GM23338 (cell line): ENCODE data around the gene RICTOR. TPM values are rescaled to one million over a fixed set of nuclear protein-coding genes. Genes with fewer than 3 reads are reported as not detected.

Experiments used
- ATAC-seq: fragments of 200-7000 bp; cut with Tn5 transposase; 3 replicates; pipeline ENCODE4 v1.9.1; 2020
- DNase-seq: peaks from one replicate; pipeline ENCODE4 v3.0.0-alpha.2; 2015; ENCODE audit warnings: low spot score
- H2AFZ ChIP-seq: fragments of 200-600 bp; sonication (generic); 2 replicates; pipeline ENCODE4 v1.8.0; 2016; ENCODE audit warnings: antibody characterized with exemption, mild to moderate bottlenecking, moderate library complexity
- H3F3A ChIP-seq: fragments of 200-600 bp; sonication (generic); replicated peaks from 2 replicates; pipeline ENCODE4 v1.8.0; 2017; ENCODE audit warnings: antibody characterized with exemption, mixed run types, low read depth
- H3K27ac ChIP-seq: fragments of 200-600 bp; sonication (generic); 2 replicates; pipeline ENCODE4 v1.6.1; 2016; ENCODE audit warnings: low read depth
- H3K27me3 ChIP-seq: fragments of 200-600 bp; sonication (generic); 2 replicates; pipeline ENCODE4 v1.8.0; 2016; ENCODE audit warnings: mild to moderate bottlenecking, mixed run types, moderate library complexity; ENCODE audit not compliant: insufficient read depth
- H3K36me3 ChIP-seq: fragments of 200-600 bp; sonication (generic); 2 replicates; pipeline ENCODE4 v1.8.0; 2016; ENCODE audit warnings: mild to moderate bottlenecking; ENCODE audit not compliant: insufficient read depth
- H3K4me1 ChIP-seq: fragments of 200-600 bp; sonication (generic); 2 replicates; pipeline ENCODE4 v1.8.0; 2016; ENCODE audit warnings: mild to moderate bottlenecking, moderate library complexity; ENCODE audit not compliant: insufficient read depth
- H3K4me2 ChIP-seq: fragments of 200-600 bp; sonication (generic); 2 replicates; pipeline ENCODE4 v1.7.1; 2017; ENCODE audit warnings: mixed run types
- H3K4me3 ChIP-seq: fragments of 200-600 bp; sonication (generic); 2 replicates; pipeline ENCODE4 v1.6.1; 2016; ENCODE audit warnings: mixed run types
- H3K79me2 ChIP-seq: fragments of 200-600 bp; sonication (generic); replicated peaks from 2 replicates; pipeline ENCODE4 v1.8.0; 2017; ENCODE audit warnings: mild to moderate bottlenecking; ENCODE audit not compliant: insufficient read depth
- H3K9me2 ChIP-seq: fragments of 200-600 bp; sonication (generic); 2 replicates; pipeline ENCODE4 v1.8.0; 2017; ENCODE audit not compliant: insufficient read depth
- H4K20me1 ChIP-seq: fragments of 200-600 bp; sonication (generic); replicated peaks from 2 replicates; pipeline ENCODE4 v1.8.0; 2017; ENCODE audit warnings: mild to moderate bottlenecking; ENCODE audit not compliant: insufficient read depth
- H3K27ac Mint-ChIP-seq: 2 replicates; pipeline ENCODE4 v1.8.0; 2020; ENCODE audit warnings: inconsistent platforms, mild to moderate bottlenecking, moderate library complexity, mixed read lengths
- H3K27me3 Mint-ChIP-seq: 3 replicates; pipeline ENCODE4 v1.8.0; 2022; ENCODE audit warnings: low read depth, mild to moderate bottlenecking, moderate library complexity, mixed read lengths, inconsistent platforms; ENCODE audit not compliant: insufficient read depth, poor library complexity
- H3K36me3 Mint-ChIP-seq: 3 replicates; pipeline ENCODE4 v1.8.0; 2021; ENCODE audit warnings: low read depth, mild to moderate bottlenecking, inconsistent platforms, moderate library complexity, mixed read lengths
- H3K4me1 Mint-ChIP-seq: 3 replicates; pipeline ENCODE4 v1.8.0; 2020; ENCODE audit warnings: mild to moderate bottlenecking, inconsistent platforms, mixed read lengths
- H3K4me3 Mint-ChIP-seq: 3 replicates; pipeline ENCODE4 v1.8.0; 2021; ENCODE audit warnings: moderate library complexity, mild to moderate bottlenecking, inconsistent platforms, mixed read lengths
- H3K9me3 Mint-ChIP-seq: 3 replicates; pipeline ENCODE4 v1.8.0; 2020; ENCODE audit warnings: moderate library complexity, mild to moderate bottlenecking, inconsistent platforms, mixed read lengths
- CREB1 ChIP-seq: fragments of 250-450 bp; sonication (Bioruptor Pico); IDR thresholded peaks from 2 replicates; pipeline ENCODE4 v1.5.0; 2020; ENCODE audit warnings: low read depth, mild to moderate bottlenecking, moderate library complexity
- CTCF ChIP-seq, 2 experiments: fragments of 200-600 bp in 1 of 2; sonication (generic) in 1 of 2; conservative IDR thresholded peaks; 2 replicates each; pipeline versions ENCODE4 v1.5.1 to v1.6.1; 2016 to 2017; ENCODE audit warnings: antibody characterized with exemption in 2 of 2, low read depth in 2 of 2, mild to moderate bottlenecking in 2 of 2, moderate library complexity in 1 of 2
- EZH2phosphoT487 ChIP-seq: fragments of 200-600 bp; sonication (generic); IDR thresholded peaks from one replicate; pipeline ENCODE4 v1.8.1; 2018; ENCODE audit warnings: antibody characterized with exemption; ENCODE audit not compliant: unreplicated experiment
- JUNB ChIP-seq: IDR thresholded peaks from one replicate; pipeline ENCODE4 v1.6.1; 2016; ENCODE audit warnings: antibody characterized with exemption; ENCODE audit not compliant: unreplicated experiment
- NANOG ChIP-seq: IDR thresholded peaks from 2 replicates; pipeline ENCODE4 v1.6.1; 2016; ENCODE audit warnings: antibody characterized with exemption, borderline replicate concordance
- POLR2AphosphoS5 ChIP-seq: IDR thresholded peaks from 2 replicates; pipeline ENCODE4 v1.6.1; 2016; ENCODE audit warnings: antibody characterized with exemption, low read depth
- REST ChIP-seq: IDR thresholded peaks from one replicate; pipeline ENCODE4 v1.6.1; 2018; ENCODE audit warnings: antibody characterized with exemption; ENCODE audit not compliant: unreplicated experiment
- ZNF114 ChIP-seq: fragments of 250-450 bp; sonication (Bioruptor Pico); IDR thresholded peaks from 2 replicates; pipeline ENCODE4 v1.5.0; 2020; ENCODE audit warnings: mild to moderate bottlenecking, moderate library complexity
- ZNF331 ChIP-seq: fragments of 250-450 bp; sonication (Bioruptor Pico); IDR thresholded peaks from 2 replicates; pipeline ENCODE4 v1.5.0; 2020; ENCODE audit warnings: low read depth, mild to moderate bottlenecking, moderate library complexity
- ZNF462 ChIP-seq: fragments of 250-450 bp; sonication (Bioruptor Pico); IDR thresholded peaks from 2 replicates; pipeline ENCODE4 v1.5.0; 2020; ENCODE audit warnings: mild to moderate bottlenecking, moderate library complexity
- polyA plus RNA-seq: library from polyadenylated mRNA; unstranded; fragments of >200 nt; fragmentation: Nextera tagmentation; extraction: Ambion mirVana; gene quantifications from 2 replicates; pipeline ENCODE4 v1.2.1, GENCODE V29; 2016
- total RNA-seq: library from RNA; depleted of rRNA; stranded (reverse); fragments of >200 nt; shearing (Covaris generic); gene quantifications from 2 replicates; pipeline ENCODE4 v1.2.3, GENCODE V29; 2014
- TF ChIP-seq, protein P1 (sequence below): IDR thresholded peaks from 2 replicates; pipeline ENCODE4 v1.6.1; 2016; ENCODE audit warnings: antibody characterized with exemption

The RICTOR gene
- total and polyA plus RNA-seq, 2 experiments from 2014 or later: 9.9 to 27.4 TPM

- no peak for TF ChIP-seq ZNF462 (CRISPR knock-in tag)
Observed at GRCh38 chr5:38931731-38932130, 142.5 kb downstream of the RICTOR start (continued).

DNA sequence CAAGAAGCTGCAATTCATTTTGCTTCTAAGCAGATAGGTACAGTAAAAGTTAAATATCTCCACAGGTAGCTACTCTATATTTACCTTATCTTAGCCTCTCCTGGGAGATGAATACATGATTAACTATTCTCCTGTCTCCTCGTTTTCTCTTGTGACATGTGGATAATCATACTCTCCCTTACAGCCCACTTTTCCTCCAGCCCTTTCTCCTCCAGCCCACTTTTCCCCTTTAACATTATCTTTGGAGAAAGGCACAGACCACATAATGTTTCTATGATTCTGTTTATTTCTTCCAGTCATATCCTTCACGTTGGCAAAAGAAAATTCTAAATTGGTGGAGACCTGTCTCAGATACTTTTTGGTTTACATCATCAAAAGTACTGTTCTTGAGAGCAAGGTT, 144.4 kb downstream of the RICTOR start:
- Mint-ChIP-seq H3K27me3 (peaks cover 7% of the 10 kb centered on the region), H3K27ac (no peak overlapping the region), H3K36me3 (peaks cover 15% of the 10 kb centered on the region), H3K4me3 (no peak overlapping the region), H3K4me1 (peaks cover 23% of the 10 kb centered on the region), H3K9me3 (peaks cover 8% of the 10 kb centered on the region)
- H4K20me1 ChIP-seq: no peaks in the 10 kb centered on the region
- H3K27me3 ChIP-seq: no peaks in the 10 kb centered on the region
- H3K9me2 ChIP-seq: peaks cover 4% of the 10 kb centered on the region; the same call in 1 of the 2 replicates
- H3K27ac ChIP-seq: no peak overlapping the region
- no peak for DNase-seq
- no peaks in the 10 kb centered on the region for H3F3A ChIP-seq
- H3K36me3 ChIP-seq: no peaks in the 10 kb centered on the region
- no peak overlapping the region for H3K4me3 ChIP-seq
- no peak overlapping the region for H2AFZ ChIP-seq
- H3K4me1 ChIP-seq: peaks cover 7% of the 10 kb centered on the region
- ATAC-seq: no peak
- no peak overlapping the region for H3K4me2 ChIP-seq
- no peaks in the 10 kb centered on the region for H3K79me2 ChIP-seq
- TF ChIP-seq JUNB: no peak
- no peak for TF ChIP-seq CREB1 (CRISPR knock-in tag)
- TF ChIP-seq EZH2phosphoT487: no peak
- TF ChIP-seq ZNF331: no peak
- TF ChIP-seq, protein P1, sequence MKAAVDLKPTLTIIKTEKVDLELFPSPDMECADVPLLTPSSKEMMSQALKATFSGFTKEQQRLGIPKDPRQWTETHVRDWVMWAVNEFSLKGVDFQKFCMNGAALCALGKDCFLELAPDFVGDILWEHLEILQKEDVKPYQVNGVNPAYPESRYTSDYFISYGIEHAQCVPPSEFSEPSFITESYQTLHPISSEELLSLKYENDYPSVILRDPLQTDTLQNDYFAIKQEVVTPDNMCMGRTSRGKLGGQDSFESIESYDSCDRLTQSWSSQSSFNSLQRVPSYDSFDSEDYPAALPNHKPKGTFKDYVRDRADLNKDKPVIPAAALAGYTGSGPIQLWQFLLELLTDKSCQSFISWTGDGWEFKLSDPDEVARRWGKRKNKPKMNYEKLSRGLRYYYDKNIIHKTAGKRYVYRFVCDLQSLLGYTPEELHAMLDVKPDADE: no peak
- no peak for TF ChIP-seq NANOG
- no peak for TF ChIP-seq ZNF114 (CRISPR knock-in tag)
- TF ChIP-seq REST: no peak
- no peak for TF ChIP-seq POLR2AphosphoS5
- TF ChIP-seq CTCF (conservative IDR thresholded peaks at IDR 0.05; ENCODE audit: low read depth in 2 of 2): no peak
